ENCODE results near the gene MYO3B.
"Not testable (repeated sequence)": the region's sequence is repeated elsewhere in the genome, so short reads cannot be mapped to it uniquely, and the experiment has no call there.

Gene MYO3B

DNA sequence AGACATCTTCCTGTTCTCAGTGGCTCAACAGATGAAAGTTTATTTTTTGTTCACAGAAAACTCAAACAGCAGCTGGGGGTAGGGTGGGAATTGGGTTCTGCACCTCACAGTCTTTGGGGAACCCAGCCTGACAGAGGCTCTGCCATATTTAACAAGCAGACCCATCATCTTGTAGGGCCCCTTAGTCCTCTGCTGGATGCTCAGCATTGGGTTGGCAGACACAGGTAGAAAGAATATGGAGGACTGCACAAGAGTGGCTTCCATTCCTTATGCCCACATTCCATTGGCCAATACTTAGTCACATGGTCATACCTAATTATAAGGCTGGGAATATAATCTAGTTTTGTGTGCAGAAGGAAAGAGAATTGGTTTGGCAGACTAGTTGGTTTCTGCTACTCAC, 89.1 kb downstream of the MYO3B start:
- no peak overlapping the region for H3K4me3 ChIP-seq

DNA sequence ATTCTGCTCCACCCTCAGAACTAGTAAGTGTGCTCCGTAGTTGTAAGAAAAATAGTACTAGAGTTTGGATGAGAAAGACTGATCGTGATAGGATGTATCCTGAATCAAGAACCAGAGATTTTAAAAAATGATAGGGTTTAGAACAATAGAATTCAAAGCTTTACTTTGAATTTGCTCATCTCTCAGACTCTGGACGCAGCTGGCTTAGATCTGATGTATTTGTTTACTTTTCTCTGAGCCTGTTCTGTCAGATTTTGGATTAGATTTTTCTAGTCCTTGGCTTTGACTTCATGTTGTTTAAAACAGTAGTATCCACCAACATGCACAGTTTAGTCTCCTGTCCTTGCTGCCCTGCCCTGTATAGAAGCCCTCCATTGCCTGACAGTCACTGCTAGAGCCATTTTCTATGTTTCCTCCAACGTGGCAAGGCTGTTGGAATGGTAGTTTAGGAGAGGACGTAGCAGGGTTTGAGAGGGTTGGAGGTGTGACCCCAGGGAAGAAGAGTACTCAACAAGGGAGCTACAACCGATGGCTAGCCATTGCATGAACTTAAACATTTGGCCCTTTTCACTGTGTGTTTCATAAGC, 92.4 kb downstream of the MYO3B start:
- no peak overlapping the region for H3K27ac ChIP-seq
- H3K4me2 ChIP-seq: no peak overlapping the region
- H3K9ac ChIP-seq: no peak overlapping the region
- no peaks in the 10 kb centered on the region for H3K27me3 ChIP-seq
- no peaks in the 10 kb centered on the region for H3K36me3 ChIP-seq
- no peak for TF ChIP-seq Cebpa-rat (IDR thresholded peaks at IDR 0.05)
- no peaks in the 10 kb centered on the region for H3K4me1 ChIP-seq
- H3K9me3 ChIP-seq (replicated peaks in 1 of 11): no peaks in the 10 kb centered on the region
- H4K20me1 ChIP-seq: no peaks in the 10 kb centered on the region
- no peak overlapping the region for H3K4me3 ChIP-seq

More for the DNA sequence above, 89.1 kb downstream of the MYO3B start:
- Histone ChIP-seq H3K9ac (no peak overlapping the region), H3K4me2 (no peak overlapping the region), H4K20me1 (no peaks in the 10 kb centered on the region), H3K4me1 (no peaks in the 10 kb centered on the region), H3K27me3 (no peaks in the 10 kb centered on the region), H3K9me3 (replicated peaks in 1 of 11) (peaks cover 24 to 30% (median 27%) of the 10 kb centered on the region in 11 experiments), H3K27ac (no peak overlapping the region), H3K36me3 (peaks cover 0 to 5% (median 0%) of the 10 kb centered on the region in 11 experiments; a peak in 1 of 22 replicates)
- no peak for TF ChIP-seq Cebpa-rat (IDR thresholded peaks at IDR 0.05)

DNA sequence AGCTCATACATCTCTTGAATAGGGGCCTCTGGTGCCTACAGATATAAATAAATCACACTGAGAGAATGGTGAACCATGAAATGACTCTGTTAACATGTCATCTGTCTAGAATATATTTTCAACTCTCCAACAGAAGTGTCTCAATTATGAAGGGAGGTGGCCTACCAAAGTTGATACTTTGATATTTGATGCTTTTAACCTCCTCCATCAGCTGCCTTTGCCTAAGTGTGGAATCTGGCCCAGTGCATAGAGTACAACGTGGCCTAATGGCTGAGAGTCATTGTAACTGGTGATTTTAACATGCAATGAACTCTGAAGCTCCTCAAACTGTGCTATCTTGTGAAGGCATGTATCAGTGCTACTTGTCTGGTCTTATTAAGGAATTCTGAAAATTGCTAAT, 93.4 kb downstream of the MYO3B start:
- no peaks in the 10 kb centered on the region for H3K4me1 ChIP-seq
- no peak overlapping the region for H3K4me3 ChIP-seq
- no peaks in the 10 kb centered on the region for H3K9me3 ChIP-seq (replicated peaks in 1 of 11)
- no peaks in the 10 kb centered on the region for H3K36me3 ChIP-seq
- H3K27ac ChIP-seq: no peak overlapping the region
- no peak overlapping the region for H3K9ac ChIP-seq
- H3K4me2 ChIP-seq: no peak overlapping the region
- no peak for TF ChIP-seq Cebpa-rat (IDR thresholded peaks at IDR 0.05)
- no peaks in the 10 kb centered on the region for H3K27me3 ChIP-seq
- H4K20me1 ChIP-seq: no peaks in the 10 kb centered on the region

DNA sequence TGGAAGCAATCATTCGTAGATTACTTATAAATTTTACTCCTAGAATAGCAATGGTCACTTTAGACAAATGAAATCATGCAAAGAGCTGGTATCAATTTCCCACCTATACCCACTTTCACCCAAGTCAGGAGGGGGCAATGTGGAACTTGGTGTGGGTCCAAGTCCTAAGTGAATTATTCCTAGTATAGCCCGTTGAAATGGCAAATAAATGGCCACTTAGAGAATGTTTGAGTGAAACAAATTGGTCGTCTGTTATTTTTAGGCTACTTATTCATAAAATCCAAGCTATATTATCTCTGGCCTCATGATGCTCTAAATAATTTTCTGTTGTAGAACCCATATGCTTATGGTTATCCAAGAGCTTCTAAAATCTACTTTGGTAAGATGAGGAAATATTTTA, 98.1 kb downstream of the MYO3B start:
- no peak for TF ChIP-seq Cebpa-rat (IDR thresholded peaks at IDR 0.05)
- no peaks in the 10 kb centered on the region for H3K4me1 ChIP-seq
- no peaks in the 10 kb centered on the region for H3K36me3 ChIP-seq
- no peak overlapping the region for H3K9ac ChIP-seq
- H3K4me2 ChIP-seq: no peak overlapping the region
- H3K9me3 ChIP-seq (replicated peaks in 1 of 11): peaks cover 0 to 10% (median under 1%) of the 10 kb centered on the region in 11 experiments; a peak in 2 of 22 replicates
- no peaks in the 10 kb centered on the region for H4K20me1 ChIP-seq
- H3K4me3 ChIP-seq: no peak overlapping the region
- H3K27me3 ChIP-seq: no peaks in the 10 kb centered on the region
- no peak overlapping the region for H3K27ac ChIP-seq

DNA sequence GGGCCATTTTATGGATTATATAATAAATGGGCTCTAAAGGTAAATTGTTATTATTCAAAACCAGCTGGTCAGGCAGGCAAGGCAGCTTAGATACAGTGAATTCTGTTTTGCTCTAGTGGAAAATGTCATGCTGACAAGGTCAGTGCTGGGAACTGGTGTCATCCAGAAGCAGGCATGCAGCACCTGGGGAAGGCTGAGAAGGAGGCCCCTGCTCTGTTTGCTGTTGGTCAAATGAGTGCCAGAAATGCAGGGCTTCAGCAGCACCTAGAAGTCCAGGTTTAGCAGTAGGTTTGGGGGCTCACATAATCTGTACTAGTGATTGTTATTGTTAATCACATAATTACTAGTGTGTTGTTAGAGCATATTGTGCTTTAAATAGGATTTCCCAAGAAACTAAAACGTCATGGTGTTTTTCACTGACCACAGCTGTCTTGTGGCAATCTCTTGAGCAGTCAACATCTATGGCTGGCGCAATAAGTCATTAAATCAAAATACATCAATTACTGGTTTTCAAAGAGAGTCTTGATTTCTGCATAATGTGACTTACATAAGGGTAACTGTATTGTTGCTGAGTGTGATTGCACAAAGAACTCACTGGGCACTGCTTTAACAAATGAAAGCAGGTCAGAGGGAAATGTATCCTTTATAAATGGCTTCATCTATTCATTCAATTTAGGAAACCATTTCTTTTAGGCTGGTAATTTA, 99.1 kb downstream of the MYO3B start:
- Histone ChIP-seq H3K9ac (no peak overlapping the region), H3K4me1 (no peaks in the 10 kb centered on the region), H3K4me3 (no peak overlapping the region), H3K27ac (no peak overlapping the region), H4K20me1 (no peaks in the 10 kb centered on the region), H3K27me3 (no peaks in the 10 kb centered on the region), H3K4me2 (no peak overlapping the region), H3K9me3 (replicated peaks in 1 of 11) (peaks cover 0 to 10% (median 2%) of the 10 kb centered on the region in 11 experiments; a peak in 2 of 22 replicates), H3K36me3 (no peaks in the 10 kb centered on the region)
- no peak for TF ChIP-seq Cebpa-rat (IDR thresholded peaks at IDR 0.05)

DNA sequence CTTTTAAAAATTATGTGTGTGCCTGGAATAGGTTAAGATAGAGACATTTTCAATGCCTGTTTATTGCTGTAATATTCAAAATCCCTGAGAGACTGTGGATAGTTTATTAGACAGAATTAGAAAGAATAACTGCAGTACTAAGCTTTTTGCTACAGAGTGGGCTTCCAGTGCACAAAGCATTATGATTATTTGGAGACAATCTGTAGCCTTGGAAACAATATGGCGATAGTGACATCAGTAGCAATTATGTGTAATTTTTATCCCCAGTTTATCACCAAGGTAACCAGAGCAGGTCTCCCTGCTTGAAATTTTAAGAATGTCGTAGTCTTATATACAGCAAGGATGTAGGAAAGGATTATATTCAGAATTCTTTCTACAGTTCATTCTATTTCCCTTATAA, 100.0 kb downstream of the MYO3B start:
- Histone ChIP-seq H3K36me3 (no peaks in the 10 kb centered on the region), H3K9ac (no peak overlapping the region), H3K4me2 (no peak overlapping the region), H3K9me3 (replicated peaks in 1 of 11) (peaks cover 0 to 10% (median 2%) of the 10 kb centered on the region in 11 experiments; a peak in 2 of 22 replicates), H3K4me3 (no peak overlapping the region), H4K20me1 (no peaks in the 10 kb centered on the region), H3K27me3 (no peaks in the 10 kb centered on the region), H3K4me1 (peaks cover 0 to 5% (median 2%) of the 10 kb centered on the region in 10 experiments; a peak in 13 of 20 replicates), H3K27ac (no peak overlapping the region)
- TF ChIP-seq Cebpa-rat (IDR thresholded peaks at IDR 0.05): no peak

DNA sequence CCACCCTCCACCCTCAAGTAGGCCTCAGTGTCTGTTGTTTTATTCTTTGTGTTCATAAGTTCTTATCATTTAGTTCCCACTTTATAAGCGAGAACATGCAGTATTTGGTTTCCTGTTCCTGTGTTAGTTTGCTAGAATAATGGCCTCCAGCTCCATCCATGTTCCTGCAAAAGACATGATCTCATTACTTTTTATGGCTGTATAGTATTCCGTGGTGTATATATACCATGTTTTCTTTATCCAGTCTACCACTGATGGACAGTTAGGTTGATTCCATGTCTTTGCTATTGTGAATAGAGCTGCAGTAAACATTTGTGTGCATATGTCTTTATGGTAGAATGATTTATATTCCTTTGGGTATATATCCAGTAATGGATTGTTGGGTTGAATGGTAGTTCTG, 101.7 kb downstream of the MYO3B start:
- not testable (repeated sequence) for H3K4me2 ChIP-seq, H3K36me3 ChIP-seq, H3K9ac ChIP-seq, H3K27ac ChIP-seq, H4K20me1 ChIP-seq, H3K4me3 ChIP-seq, H3K27me3 ChIP-seq
- Histone ChIP-seq H3K9me3 (replicated peaks in 1 of 11) (peaks cover 0 to 10% (median 2%) of the 10 kb centered on the region in 11 experiments; a peak in 2 of 22 replicates), H3K4me1 (peaks cover 0 to 17% (median 14%) of the 10 kb centered on the region in 10 experiments; a peak in 14 of 20 replicates)

DNA sequence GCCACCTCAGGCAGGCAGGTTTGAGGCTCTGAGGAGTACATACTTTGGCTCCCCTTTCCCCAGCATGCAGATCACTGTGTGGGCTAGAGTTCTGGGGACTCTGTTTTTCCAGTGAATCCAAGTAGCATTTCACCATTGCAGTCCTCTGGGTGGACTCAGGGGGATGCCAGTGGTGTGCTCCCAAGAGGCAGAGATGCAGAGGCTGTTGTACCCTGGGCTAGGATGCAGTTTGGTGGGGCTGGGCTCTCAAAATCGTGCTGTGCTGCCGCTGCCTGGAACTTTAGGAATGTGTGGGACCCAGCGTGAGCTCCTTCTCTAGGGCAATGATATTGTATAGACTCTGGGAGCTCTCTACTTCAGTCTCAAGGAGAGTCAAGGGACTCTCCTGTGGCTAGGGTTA, 104.9 kb downstream of the MYO3B start:
- Histone ChIP-seq H3K9me3 (replicated peaks in 1 of 11) (peaks cover 0 to 11% (median 4%) of the 10 kb centered on the region in 11 experiments; a peak in 2 of 22 replicates), H4K20me1 (no peaks in the 10 kb centered on the region), H3K27ac (no peak overlapping the region), H3K4me3 (no peak overlapping the region), H3K27me3 (no peaks in the 10 kb centered on the region), H3K36me3 (no peaks in the 10 kb centered on the region), H3K9ac (no peak overlapping the region), H3K4me1 (peaks cover 0 to 17% (median 14%) of the 10 kb centered on the region in 10 experiments; a peak in 14 of 20 replicates), H3K4me2 (peak overlapping the region in 8 of 11 experiments; percentile 24 to 72 (median 54); a peak in 15 of 22 replicates)
- TF ChIP-seq Cebpa-rat (IDR thresholded peaks at IDR 0.05): no peak

DNA sequence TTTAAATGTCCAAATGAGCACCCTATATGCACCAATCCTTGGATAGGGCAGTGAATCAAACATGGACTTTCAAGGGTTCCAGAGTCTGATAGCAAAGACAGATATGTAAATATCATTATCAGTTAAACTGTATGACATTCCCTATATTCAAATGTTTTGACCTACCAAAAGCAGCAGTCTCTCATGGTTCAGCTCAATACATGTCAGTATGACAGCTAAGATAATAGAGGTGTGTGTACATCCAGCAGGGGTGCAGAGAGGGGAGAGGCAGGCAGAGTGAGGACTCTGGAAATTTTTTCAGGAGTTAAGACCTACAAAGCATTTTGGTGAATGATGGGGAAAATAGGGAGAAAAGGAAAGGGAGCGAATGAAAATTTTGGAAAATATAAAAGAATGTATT, 106.3 kb downstream of the MYO3B start:
- no peaks in the 10 kb centered on the region for H4K20me1 ChIP-seq
- no peak overlapping the region for H3K4me3 ChIP-seq
- H3K36me3 ChIP-seq: no peaks in the 10 kb centered on the region
- H3K27ac ChIP-seq: no peak overlapping the region
- no peak overlapping the region for H3K9ac ChIP-seq
- H3K4me2 ChIP-seq: peak overlapping the region in 6 of 11 experiments; percentile 27 to 72 (median 58); a peak in 6 of 22 replicates
- H3K27me3 ChIP-seq: no peaks in the 10 kb centered on the region
- peaks cover 0 to 11% (median 4%) of the 10 kb centered on the region in 11 experiments; a peak in 2 of 22 replicates for H3K9me3 ChIP-seq (replicated peaks in 1 of 11)
- H3K4me1 ChIP-seq: peaks cover 0 to 17% (median 14%) of the 10 kb centered on the region in 10 experiments; a peak in 14 of 20 replicates
- TF ChIP-seq Cebpa-rat (IDR thresholded peaks at IDR 0.05): no peak
